Neutrophil (primary cell): ENCODE measurements around the gene BLID.

ENCODE experiments used
- H3K27ac ChIP-seq: fragments of 200-600 bp; sonication (generic); 2 replicates; pipeline ENCODE4 v1.5.1; 2016; ENCODE audit warnings: mild to moderate bottlenecking, moderate library complexity
- H3K27me3 ChIP-seq: fragments of 200-600 bp; sonication (generic); 2 replicates; pipeline ENCODE4 v1.6.0; 2016; ENCODE audit warnings: mild to moderate bottlenecking
- H3K36me3 ChIP-seq: fragments of 200-600 bp; sonication (generic); 2 replicates; pipeline ENCODE4 v1.5.1; 2017
- H3K4me1 ChIP-seq, 2 experiments: fragments of 200-600 bp in 1 of 2; sonication (generic) in 1 of 2; 1 replicate in 1 of 2; 2 replicates in 1 of 2; pipeline versions ENCODE4 v1.5.1 to v1.6.1; 2013 to 2016; ENCODE audit warnings: low read depth in 1 of 2, low read length in 1 of 2, mild to moderate bottlenecking in 1 of 2, moderate library complexity in 1 of 2; ENCODE audit not compliant: control insufficient read depth in 1 of 2, insufficient read depth in 1 of 2
- H3K4me3 ChIP-seq, 2 experiments: fragments of 200-600 bp in 1 of 2; sonication (generic) in 1 of 2; 1 replicate in 1 of 2; 2 replicates in 1 of 2; pipeline ENCODE4 v1.5.1; 2013 to 2016; ENCODE audit warnings: low read depth in 1 of 2, low read length in 1 of 2, mild to moderate bottlenecking in 1 of 2, moderate library complexity in 1 of 2
- H3K9me3 ChIP-seq: fragments of 200-600 bp; sonication (generic); 2 replicates; pipeline ENCODE4 v1.5.1; 2016
- CTCF ChIP-seq: fragments of 200-600 bp; sonication (generic); IDR thresholded peaks from 2 replicates; pipeline ENCODE4 v1.5.1; 2016; ENCODE audit warnings: antibody characterized with exemption

BLID gene

GRCh38 chr11:122095681-122096262, 20.2 kb downstream of the BLID start:
- H3K9me3 ChIP-seq = no peaks in the 10 kb centered on the region
- H3K36me3 ChIP-seq = no peaks in the 10 kb centered on the region
- H3K27ac ChIP-seq = no peak overlapping the region
- peaks cover 65% of the 10 kb centered on the region for H3K27me3 ChIP-seq
- H3K4me3 ChIP-seq = no peak overlapping the region
- TF ChIP-seq CTCF = no peak
- no peaks in the 10 kb centered on the region for H3K4me1 ChIP-seq

GRCh38 chr11:122094836-122095235, 21.2 kb downstream of the BLID start:
- Histone ChIP-seq H3K9me3 (no peaks in the 10 kb centered on the region), H3K4me1 (no peaks in the 10 kb centered on the region), H3K36me3 (no peaks in the 10 kb centered on the region), H3K27ac (no peak overlapping the region), H3K27me3 (peaks cover 56% of the 10 kb centered on the region), H3K4me3 (no peak overlapping the region)
- no peak for TF ChIP-seq CTCF

- Histone ChIP-seq H3K4me1 (no peaks in the 10 kb centered on the region), H3K27ac (no peak overlapping the region), H3K9me3 (no peaks in the 10 kb centered on the region), H3K27me3 (peaks cover 46% of the 10 kb centered on the region), H3K4me3 (no peak overlapping the region), H3K36me3 (no peaks in the 10 kb centered on the region)
- no peak for TF ChIP-seq CTCF
Observed at GRCh38 chr11:122093731-122094275, 22.2 kb downstream of the BLID start.

- Histone ChIP-seq H3K27ac (no peak overlapping the region), H3K4me3 (no peak overlapping the region), H3K9me3 (no peaks in the 10 kb centered on the region), H3K36me3 (no peaks in the 10 kb centered on the region), H3K4me1 (no peaks in the 10 kb centered on the region), H3K27me3 (peaks cover 26% of the 10 kb centered on the region)
- no peak for TF ChIP-seq CTCF
Observed at GRCh38 chr11:122091835-122092234, 24.2 kb downstream of the BLID start.

GRCh38 chr11:122089111-122089510, 26.9 kb downstream of the BLID start:
- no peaks in the 10 kb centered on the region for H3K36me3 ChIP-seq
- no peak overlapping the region for H3K27ac ChIP-seq
- no peaks in the 10 kb centered on the region for H3K9me3 ChIP-seq
- peaks cover 6% of the 10 kb centered on the region for H3K27me3 ChIP-seq
- TF ChIP-seq CTCF = no peak
- no peak overlapping the region for H3K4me3 ChIP-seq
- H3K4me1 ChIP-seq = no peaks in the 10 kb centered on the region
